ENCODE measurements around the gene ADCYAP1. TPM values are rescaled to one million over a fixed set of nuclear protein-coding genes. Genes with fewer than 3 reads are reported as not detected.

The ADCYAP1 gene
- total RNA-seq, 1 donor from 2014 or later, result not detected

DNA sequence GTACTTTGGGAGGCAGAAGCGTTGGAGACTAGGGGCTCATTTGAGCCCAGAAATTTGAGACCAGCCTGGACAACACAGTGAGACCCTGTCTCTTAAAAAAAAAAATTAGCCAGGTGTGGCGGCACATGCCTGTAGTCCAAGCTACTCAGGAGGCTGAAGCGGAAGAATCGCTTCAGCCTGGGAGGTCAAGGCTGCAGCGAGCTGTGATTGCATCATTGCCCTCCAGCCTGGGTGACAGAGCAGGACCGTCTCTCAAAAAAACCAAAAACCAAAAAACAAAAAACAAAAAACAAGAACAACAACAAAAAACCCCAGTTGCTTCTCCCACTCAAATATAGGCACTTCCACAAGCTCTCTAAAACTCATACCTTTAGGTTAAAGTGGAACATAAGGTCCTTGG lies 27.4 kb upstream of the ADCYAP1 start:
- Histone ChIP-seq H3K9me3 (ENCODE audit: insufficient read depth, low read depth, low read length) (no peaks in the 10 kb centered on the region), H3K27ac (ENCODE audit: low read depth, low read length) (no peak overlapping the region), H3K9ac (ENCODE audit: low read length) (no peak overlapping the region), H2AFZ (ENCODE audit: low read depth, low read length) (no peak overlapping the region), H3K79me2 (ENCODE audit: insufficient read depth, low read length) (no peaks in the 10 kb centered on the region), H3K27me3 (ENCODE audit: insufficient read depth, low read length) (peaks cover 3% of the 10 kb centered on the region), H3K4me1 (ENCODE audit: insufficient read depth, low read length) (no peaks in the 10 kb centered on the region), H3K36me3 (ENCODE audit: insufficient read depth, low read length) (no peaks in the 10 kb centered on the region), H3K4me2 (ENCODE audit: low read length) (no peak overlapping the region), H4K20me1 (ENCODE audit: insufficient read depth, low read length) (no peaks in the 10 kb centered on the region), H3K4me3 (ENCODE audit: insufficient read depth, low read depth, low read length) (no peak overlapping the region)
- TF ChIP-seq EZH2 (IDR thresholded peaks at IDR 0.05; ENCODE audit: insufficient read depth, low read length) (no peak), CTCF (IDR thresholded peaks at IDR 0.05; ENCODE audit: insufficient read depth, low read depth, low read length) (no peak)
- H3K9me3 Mint-ChIP-seq (ENCODE audit: unreplicated experiment), result peaks cover 8% of the 10 kb centered on the region
- DNase-seq (ENCODE audit: low read depth), result no peak
- no peak overlapping the region for H3K4me3 Mint-ChIP-seq (ENCODE audit: unreplicated experiment)
- no peaks in the 10 kb centered on the region for H3K36me3 Mint-ChIP-seq (ENCODE audit: low read depth, unreplicated experiment)
- FAIRE-seq, result no peak
- H3K4me1 Mint-ChIP-seq (ENCODE audit: low read depth, unreplicated experiment), result no peaks in the 10 kb centered on the region
- peaks cover 12% of the 10 kb centered on the region for H3K27me3 Mint-ChIP-seq (ENCODE audit: low read depth, unreplicated experiment)
- H3K27ac Mint-ChIP-seq (ENCODE audit: unreplicated experiment), result no peak overlapping the region

DNA sequence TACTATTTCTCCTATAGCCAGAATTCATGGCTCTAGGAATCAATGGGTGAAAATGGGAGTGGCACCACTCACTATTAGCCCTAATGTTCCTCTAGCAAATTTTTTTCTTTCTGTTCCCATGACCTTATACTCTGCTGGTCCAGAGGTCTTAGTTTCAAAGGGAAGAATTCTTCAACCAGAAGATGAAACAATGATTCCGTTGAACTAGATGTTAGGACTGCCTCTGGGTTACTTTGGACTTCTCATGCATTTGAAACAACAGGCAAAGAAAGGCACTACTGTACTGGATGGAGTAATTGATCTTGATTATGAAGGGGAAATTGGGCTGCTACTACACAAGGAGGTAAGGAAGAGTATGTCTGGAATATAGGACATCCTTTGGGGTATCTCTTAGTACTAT lies 18.6 kb upstream of the ADCYAP1 start:
- H4K20me1 ChIP-seq (ENCODE audit: insufficient read depth, low read length), result no peaks in the 10 kb centered on the region
- no peak for FAIRE-seq

More for the DNA sequence above, 18.6 kb upstream of the ADCYAP1 start:
- TF ChIP-seq CTCF (IDR thresholded peaks at IDR 0.05; ENCODE audit: insufficient read depth, low read depth, low read length) (no peak), EZH2 (IDR thresholded peaks at IDR 0.05; ENCODE audit: insufficient read depth, low read length) (no peak)
- peaks cover 2% of the 10 kb centered on the region for H3K27me3 ChIP-seq (ENCODE audit: insufficient read depth, low read length)
- H3K27ac ChIP-seq (ENCODE audit: low read depth, low read length), result no peak overlapping the region
- no peaks in the 10 kb centered on the region for H3K79me2 ChIP-seq (ENCODE audit: insufficient read depth, low read length)
- DNase-seq (ENCODE audit: low read depth), result no peak
- no peaks in the 10 kb centered on the region for H3K4me1 ChIP-seq (ENCODE audit: insufficient read depth, low read length)
- no peaks in the 10 kb centered on the region for H3K36me3 Mint-ChIP-seq (ENCODE audit: low read depth, unreplicated experiment)
- no peak overlapping the region for H2AFZ ChIP-seq (ENCODE audit: low read depth, low read length)
- no peaks in the 10 kb centered on the region for H3K9me3 ChIP-seq (ENCODE audit: insufficient read depth, low read depth, low read length)
- peaks cover 10% of the 10 kb centered on the region for H3K27me3 Mint-ChIP-seq (ENCODE audit: low read depth, unreplicated experiment)
- H3K36me3 ChIP-seq (ENCODE audit: insufficient read depth, low read length), result no peaks in the 10 kb centered on the region
- H3K4me2 ChIP-seq (ENCODE audit: low read length), result no peak overlapping the region
- peaks cover under 1% of the 10 kb centered on the region for H3K9me3 Mint-ChIP-seq (ENCODE audit: unreplicated experiment)
- no peaks in the 10 kb centered on the region for H3K4me1 Mint-ChIP-seq (ENCODE audit: low read depth, unreplicated experiment)
- H3K27ac Mint-ChIP-seq (ENCODE audit: unreplicated experiment), result no peak overlapping the region
- no peak overlapping the region for H3K4me3 Mint-ChIP-seq (ENCODE audit: unreplicated experiment)
- H3K4me3 ChIP-seq (ENCODE audit: insufficient read depth, low read depth, low read length), result no peak overlapping the region
- no peak overlapping the region for H3K9ac ChIP-seq (ENCODE audit: low read length)

Measured in astrocyte (in vitro differentiated cells and primary cell).